Lower lobe of right lung (tissue), 2 donors: ENCODE measurements around the gene S100A6. TPM values are rescaled to one million over a fixed set of nuclear protein-coding genes. Genes with fewer than 3 reads are reported as not detected.

Source experiments
- ATAC-seq, 2 donors: fragments of 200-7000 bp; cut with Tn5 transposase; one replicate each; pipeline ENCODE4 v1.9.1; 2020 to 2022; ENCODE audit warnings: mild to moderate bottlenecking in 2 of 2, moderate library complexity in 2 of 2
- DNase-seq: peaks from one replicate; pipeline ENCODE4 v3.0.0-alpha.2; 2020
- H3K27ac ChIP-seq: fragments of 200-600 bp; one replicate; pipeline ENCODE4 v1.8.0; 2022
- H3K27me3 ChIP-seq: fragments of 200-600 bp; one replicate; pipeline ENCODE4 v1.8.0; 2022; ENCODE audit warnings: low read depth
- H3K36me3 ChIP-seq: fragments of 200-600 bp; one replicate; pipeline ENCODE4 v1.8.0; 2022; ENCODE audit warnings: mild to moderate bottlenecking
- H3K4me1 ChIP-seq: fragments of 200-600 bp; one replicate; pipeline ENCODE4 v1.8.0; 2022
- H3K4me3 ChIP-seq: fragments of 200-600 bp; one replicate; pipeline ENCODE4 v1.8.0; 2022; ENCODE audit warnings: mild to moderate bottlenecking
- H3K9me3 ChIP-seq: fragments of 200-600 bp; one replicate; pipeline ENCODE4 v1.8.0; 2022
- intact Hi-C: fragments of 100-400 bp; cut with DNase I; formaldehyde crosslinking; loops from one replicate; pipeline ENCODE4 v1.11.0; 2022
- total RNA-seq: library from RNA; stranded (reverse); fragmentation: NEBNext Ultra II Directional; extraction: Animal tissue kit (Norgen Biotek cat#: 25700); gene quantifications from one replicate; pipeline ENCODE4 v1.2.1, GENCODE V29; 2021
- TF ChIP-seq, protein P1 (sequence below): fragments of 200-600 bp; IDR thresholded peaks from one replicate; pipeline ENCODE4 v1.8.0; 2022; ENCODE audit warnings: antibody characterized with exemption, mild to moderate bottlenecking
- donor health status: DM: no; HTN: yes; CAD: no; lungs with severe emphysema.

The S100A6 gene
- total RNA-seq, 1 donor from 2014 or later, result 1,109 TPM

DNA sequence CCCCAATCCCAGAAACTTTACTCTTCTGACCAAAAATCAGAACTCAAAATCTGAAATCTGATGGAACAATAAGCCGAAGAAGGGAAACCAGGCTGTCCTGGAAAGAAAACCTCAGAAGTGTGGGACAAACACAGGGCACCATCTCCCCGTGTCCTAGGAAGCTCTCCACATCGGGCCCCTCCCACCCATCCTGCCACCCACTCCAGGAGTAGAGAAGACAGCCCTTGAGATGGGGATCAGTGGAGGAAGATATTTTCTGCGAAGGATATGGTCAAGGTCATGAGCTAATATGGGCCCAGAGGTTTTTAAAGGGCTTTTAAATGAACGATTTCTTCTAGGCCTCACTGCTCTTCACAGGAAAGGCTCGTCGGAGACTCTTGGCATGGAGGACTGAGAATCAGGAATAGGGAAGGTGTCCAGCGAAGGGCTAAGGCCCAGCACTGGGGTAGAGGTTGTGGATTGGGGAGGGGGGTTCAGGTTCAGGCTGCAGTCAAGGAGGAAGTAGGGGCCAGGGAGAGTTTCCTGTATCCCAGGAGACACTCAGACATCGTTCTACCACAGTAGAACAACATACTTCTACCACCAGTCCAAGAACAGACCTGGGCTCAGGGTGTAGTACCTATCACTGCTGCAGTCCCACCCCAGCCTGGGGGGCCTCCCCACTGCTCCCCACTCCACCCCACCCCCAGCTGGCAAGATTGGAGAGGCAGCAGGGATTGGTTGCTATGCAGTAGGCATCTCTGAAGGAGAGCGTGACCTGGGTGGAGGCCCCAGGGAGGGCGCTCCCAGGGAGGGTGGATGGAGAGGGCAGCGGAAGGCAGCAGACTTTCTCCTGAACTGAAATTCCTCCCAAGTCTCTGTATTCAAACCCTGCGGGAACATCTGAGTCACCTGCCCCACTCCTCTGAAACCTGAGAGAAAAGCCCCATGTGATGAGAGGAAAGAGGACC is 6.1 kb upstream of the S100A6 start:
- Histone ChIP-seq H3K9me3 (no peaks in the 10 kb centered on the region), H3K4me1 (peaks cover 72% of the 10 kb centered on the region), H3K27ac (peak overlapping the region; percentile 67), H3K27me3 (no peaks in the 10 kb centered on the region), H3K4me3 (no peak overlapping the region), H3K36me3 (peaks cover 16% of the 10 kb centered on the region)
- TF ChIP-seq, protein P1, sequence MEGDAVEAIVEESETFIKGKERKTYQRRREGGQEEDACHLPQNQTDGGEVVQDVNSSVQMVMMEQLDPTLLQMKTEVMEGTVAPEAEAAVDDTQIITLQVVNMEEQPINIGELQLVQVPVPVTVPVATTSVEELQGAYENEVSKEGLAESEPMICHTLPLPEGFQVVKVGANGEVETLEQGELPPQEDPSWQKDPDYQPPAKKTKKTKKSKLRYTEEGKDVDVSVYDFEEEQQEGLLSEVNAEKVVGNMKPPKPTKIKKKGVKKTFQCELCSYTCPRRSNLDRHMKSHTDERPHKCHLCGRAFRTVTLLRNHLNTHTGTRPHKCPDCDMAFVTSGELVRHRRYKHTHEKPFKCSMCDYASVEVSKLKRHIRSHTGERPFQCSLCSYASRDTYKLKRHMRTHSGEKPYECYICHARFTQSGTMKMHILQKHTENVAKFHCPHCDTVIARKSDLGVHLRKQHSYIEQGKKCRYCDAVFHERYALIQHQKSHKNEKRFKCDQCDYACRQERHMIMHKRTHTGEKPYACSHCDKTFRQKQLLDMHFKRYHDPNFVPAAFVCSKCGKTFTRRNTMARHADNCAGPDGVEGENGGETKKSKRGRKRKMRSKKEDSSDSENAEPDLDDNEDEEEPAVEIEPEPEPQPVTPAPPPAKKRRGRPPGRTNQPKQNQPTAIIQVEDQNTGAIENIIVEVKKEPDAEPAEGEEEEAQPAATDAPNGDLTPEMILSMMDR, result no peak
- intact Hi-C loops, result no loop called here
- ATAC-seq (no peak), DNase-seq (no peak)

- TF ChIP-seq, protein P1, result no peak
- DNase-seq, result no peak
- H3K27ac ChIP-seq, result peak within 1 kb of the TSS; percentile 67
- no peak within 1 kb of the TSS for H3K4me3 ChIP-seq
- ATAC-seq, result no peak
- intact Hi-C loops, result no loop called here
- H3K27me3 ChIP-seq, result no peaks in the 10 kb centered on the region
- peaks cover 16% of the 10 kb centered on the region for H3K36me3 ChIP-seq
- H3K9me3 ChIP-seq, result no peaks in the 10 kb centered on the region
- peaks cover 68% of the 10 kb centered on the region for H3K4me1 ChIP-seq
These were observed 4.9 kb upstream of the S100A6 start, which contains the start of gene S100A5 for GRCh38 chr1:153540394-153541361. Gene S100A5 (minus strand): TSS chr1:153540934. CDS start chr1:153540191, 743 bp downstream.

DNA sequence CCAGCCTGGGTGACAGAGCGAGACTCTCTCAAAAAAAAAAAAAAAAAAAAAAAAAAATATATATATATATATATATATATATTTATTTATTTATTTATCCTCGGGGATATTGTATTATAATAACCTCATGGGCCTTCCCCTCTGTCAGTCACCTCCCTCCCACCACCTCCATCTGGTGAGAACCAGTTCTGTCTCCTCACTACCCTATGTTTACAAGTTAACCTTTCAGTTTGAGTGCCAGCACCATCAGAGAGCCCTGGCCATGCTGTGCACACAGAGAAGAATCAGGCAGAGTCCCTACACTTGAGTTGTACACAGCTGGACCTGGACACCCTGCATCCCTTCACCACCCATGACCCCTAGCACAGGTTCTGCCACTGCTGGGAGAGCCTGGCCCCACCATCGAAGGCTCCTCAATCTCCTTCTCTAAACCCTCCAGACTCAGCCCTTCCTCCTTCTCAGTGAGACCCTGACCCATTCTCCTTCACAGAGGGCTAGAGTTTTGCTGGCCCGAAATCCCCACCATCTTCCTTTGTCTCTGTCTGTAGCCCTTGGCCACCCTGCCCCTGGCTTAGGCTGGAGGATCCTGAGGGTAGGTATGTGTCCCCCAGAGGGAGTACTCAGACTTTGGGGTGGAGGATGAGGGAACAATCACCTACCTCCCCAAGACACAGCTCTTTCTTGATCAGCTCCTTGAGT is 3.8 kb upstream of the S100A6 start:
- TF ChIP-seq, protein P1, result no peak
- H3K4me3 ChIP-seq, result no peak overlapping the region
- H3K4me1 ChIP-seq, result peaks cover 63% of the 10 kb centered on the region

GRCh38 chr1:153538315-153538821 is 2.6 kb upstream of the S100A6 start:
- ATAC-seq, result no peak
- peaks cover 63% of the 10 kb centered on the region for H3K4me1 ChIP-seq
- intact Hi-C loops, result no loop called here
- no peak overlapping the region for H3K27ac ChIP-seq
- no peaks in the 10 kb centered on the region for H3K9me3 ChIP-seq
- DNase-seq, result no peak
- no peaks in the 10 kb centered on the region for H3K27me3 ChIP-seq
- H3K36me3 ChIP-seq, result peaks cover 17% of the 10 kb centered on the region
- TF ChIP-seq, protein P1, result no peak
- no peak overlapping the region for H3K4me3 ChIP-seq

More for the DNA sequence above, 3.8 kb upstream of the S100A6 start:
- DNase-seq (no peak), ATAC-seq (no peak)
- intact Hi-C loops, result no loop called here
- Histone ChIP-seq H3K36me3 (peaks cover 18% of the 10 kb centered on the region), H3K27ac (no peak overlapping the region), H3K27me3 (no peaks in the 10 kb centered on the region), H3K9me3 (no peaks in the 10 kb centered on the region)

- Histone ChIP-seq H3K4me3 (no peak overlapping the region), H3K9me3 (no peaks in the 10 kb centered on the region), H3K4me1 (peaks cover 63% of the 10 kb centered on the region), H3K27ac (no peak overlapping the region), H3K27me3 (no peaks in the 10 kb centered on the region), H3K36me3 (peaks cover 12% of the 10 kb centered on the region)
- DNase-seq, result no peak
- ATAC-seq, result no peak
- TF ChIP-seq, protein P1, result no peak
- intact Hi-C loops, result no loop called here
These were observed 1.6 kb upstream of the S100A6 start for GRCh38 chr1:153537376-153537730.
